Endothelial cell of umbilical vein (primary cell): ENCODE data around the gene NEK6. TPM values are rescaled to one million over a fixed set of nuclear protein-coding genes. Genes with fewer than 3 reads are reported as not detected.

ENCODE experiments used
- BruUV-seq: library from RNA; stranded (reverse); fragments of 400-500 nt; replicated peaks from 2 replicates; lab custom pipeline; 2021; lab: Mats Ljungman, UMichigan
- CTCF ChIA-PET: fragments of 300-600, 350-600 bp; sonication (Branson Sonifier 250); formaldehyde crosslinking; loops from one replicate; lab custom pipeline; 2021; ENCODE audit warnings: antibody characterized with exemption, inconsistent platforms; lab: Charles Lee
- POLR2A ChIA-PET: fragments of 300-600, 350-600 bp; sonication (Branson Sonifier 250); formaldehyde crosslinking; loops from one replicate; lab custom pipeline; 2021; ENCODE audit warnings: antibody characterized with exemption, inconsistent platforms; lab: Charles Lee
- DNase-seq: peaks from one replicate; pipeline ENCODE4 v3.0.0-alpha.2; 2011; ENCODE audit warnings: low read depth, low spot score
- FAIRE-seq: peaks from 2 replicates; lab custom pipeline; 2011; peaks lifted over from hg19 to GRCh38; lab: Jason Lieb, UNC
- H2AFZ ChIP-seq: 2 replicates; pipeline ENCODE4 v1.6.0; 2012; ENCODE audit warnings: low read depth, low read length, control low read depth, inconsistent platforms
- H3K27ac ChIP-seq: 2 replicates; pipeline ENCODE4 v1.5.1; 2011; ENCODE audit warnings: low read depth, mild to moderate bottlenecking, control low read depth, low read length, moderate library complexity; ENCODE audit not compliant: insufficient read depth
- H3K27me3 ChIP-seq, 2 experiments: 2 replicates each; pipeline versions ENCODE4 v1.6.0 to v1.6.1; 2011; ENCODE audit warnings: low read length in 2 of 2, mixed read lengths in 1 of 2; ENCODE audit not compliant: control insufficient read depth in 2 of 2, insufficient read depth in 2 of 2
- H3K36me3 ChIP-seq, 2 experiments: 2 replicates in 1 of 2; 3 replicates in 1 of 2; pipeline ENCODE4 v1.5.1; 2011; ENCODE audit warnings: low read length in 2 of 2, mild to moderate bottlenecking in 1 of 2, moderate library complexity in 1 of 2; ENCODE audit not compliant: control insufficient read depth in 2 of 2, insufficient read depth in 2 of 2; ENCODE audit errors: extremely low read depth in 1 of 2
- H3K4me1 ChIP-seq: 3 replicates; pipeline ENCODE4 v1.5.1; 2011; ENCODE audit warnings: mild to moderate bottlenecking, low read length; ENCODE audit not compliant: control insufficient read depth, insufficient read depth; ENCODE audit errors: extremely low read depth
- H3K4me2 ChIP-seq: 2 replicates; pipeline ENCODE4 v1.6.1; 2011; ENCODE audit warnings: low read length, control low read depth, mixed read lengths; ENCODE audit not compliant: insufficient read depth
- H3K4me3 ChIP-seq, 3 experiments: fragments of 200-600 bp in 1 of 3; sonication (generic), shearing (Covaris generic) in 1 of 3; replicated peaks in 1 of 3; 2 replicates each; pipeline ENCODE4 v1.5.1; 2011 to 2016; ENCODE audit warnings: control low read depth in 3 of 3, low read length in 3 of 3, mild to moderate bottlenecking in 2 of 3, inconsistent platforms in 1 of 3, low read depth in 1 of 3, moderate library complexity in 1 of 3; ENCODE audit not compliant: insufficient read depth in 1 of 3
- H3K79me2 ChIP-seq: 2 replicates; pipeline ENCODE4 v1.6.0; 2012; ENCODE audit warnings: low read length, inconsistent platforms; ENCODE audit not compliant: control insufficient read depth, insufficient read depth
- H3K9ac ChIP-seq: replicated peaks from 2 replicates; pipeline ENCODE3; 2011; ENCODE audit warnings: low read length, control low read depth; ENCODE audit not compliant: insufficient read depth; ENCODE audit errors: extremely low read depth
- H3K9me1 ChIP-seq: replicated peaks from 3 replicates; pipeline ENCODE4 v1.6.0; 2011; ENCODE audit warnings: mild to moderate bottlenecking, low read length; ENCODE audit not compliant: control insufficient read depth, insufficient read depth; ENCODE audit errors: extremely low read depth
- H3K9me3 ChIP-seq: replicated peaks from 2 replicates; pipeline ENCODE4 v1.5.1; 2012; ENCODE audit warnings: low read length, inconsistent platforms; ENCODE audit not compliant: control insufficient read depth, insufficient read depth
- H4K20me1 ChIP-seq: replicated peaks from 2 replicates; pipeline ENCODE3; 2011; ENCODE audit warnings: mild to moderate bottlenecking, low read length; ENCODE audit not compliant: control insufficient read depth, insufficient read depth; ENCODE audit errors: extremely low read depth
- CTCF ChIP-seq, 2 donors: IDR thresholded peaks; 1 replicate in 1 of 2; 2 replicates in 1 of 2; pipeline ENCODE4 v1.5.1; 2011; ENCODE audit warnings: low read length in 2 of 2, mild to moderate bottlenecking in 2 of 2, moderate library complexity in 2 of 2, control low read depth in 1 of 2, inconsistent platforms in 1 of 2, low read depth in 1 of 2; ENCODE audit not compliant: insufficient read depth in 1 of 2; ENCODE audit errors: extremely low read depth in 1 of 2
- EZH2 ChIP-seq: IDR thresholded peaks from 2 replicates; pipeline ENCODE4 v1.6.1; 2012; ENCODE audit warnings: borderline replicate concordance, low read depth, mild to moderate bottlenecking, moderate library complexity, low read length, inconsistent platforms; ENCODE audit not compliant: severe bottlenecking
- FOS ChIP-seq: IDR thresholded peaks from 2 replicates; pipeline ENCODE4 v1.6.1; 2011; ENCODE audit warnings: mild to moderate bottlenecking, low read length, moderate library complexity, borderline replicate concordance; ENCODE audit not compliant: insufficient read depth
- GATA2 ChIP-seq: IDR thresholded peaks from 2 replicates; pipeline ENCODE4 v1.7.0; 2011; ENCODE audit warnings: low read depth, mild to moderate bottlenecking, moderate library complexity, mixed read lengths, low read length; ENCODE audit not compliant: insufficient read length, insufficient read depth
- JUN ChIP-seq: IDR thresholded peaks from 2 replicates; pipeline ENCODE4 v1.6.1; 2011; ENCODE audit warnings: borderline replicate concordance, low read depth; ENCODE audit not compliant: insufficient read length, insufficient read depth
- MAX ChIP-seq: IDR thresholded peaks from 2 replicates; pipeline ENCODE4 v1.6.1; 2011; ENCODE audit not compliant: insufficient read depth, insufficient read length
- MYC ChIP-seq: IDR thresholded peaks from one replicate; pipeline ENCODE4 v1.6.1; 2011; ENCODE audit warnings: mild to moderate bottlenecking, low read depth, low read length
- POLR2A ChIP-seq: IDR thresholded peaks from 2 replicates; pipeline ENCODE4 v1.6.1; 2012; ENCODE audit warnings: low read depth, mild to moderate bottlenecking, control low read depth, low read length
- POLR2AphosphoS5 ChIP-seq: IDR thresholded peaks from 2 replicates; pipeline ENCODE4 v1.6.1; 2012; ENCODE audit warnings: low read depth, mild to moderate bottlenecking, control low read depth, low read length, moderate library complexity; ENCODE audit not compliant: insufficient read depth
- dilution Hi-C: fragments of 300-500 bp; cut with MboI; formaldehyde crosslinking; loops from one replicate; pipeline ENCODE4 v1.15.0; 2019; ENCODE audit warnings: low sequenced_read_pairs; ENCODE audit not compliant: extremely low pct_ligation_motif_present
- intact Hi-C: fragments of 100-400 bp; cut with micrococcal nuclease; formaldehyde crosslinking; loops from one replicate; pipeline ENCODE4 v1.10.0; 2022
- polyA plus RNA-seq, 4 experiments: library from polyadenylated mRNA; depleted of rRNA in 3 of 4; stranded (reverse) in 3 of 4; unstranded in 1 of 4; fragments of >200 nt; gene quantifications; 2 replicates each; pipeline versions ENCODE4 v1.2.1 to v1.2.3, GENCODE V29; 2011 to 2012; ENCODE audit warnings: missing spikeins in 1 of 4
- total RNA-seq: library from RNA; stranded (reverse); gene quantifications from 2 replicates; pipeline ENCODE4 v1.2.3, GENCODE V29; 2021

NEK6 gene
- total and polyA plus RNA-seq, 2 donors (not counting 3 experiments of a cell fraction or from before 2014, with no cell fraction given), result 64.3 to 67.1 TPM

- no peaks in the 10 kb centered on the region for H3K9me3 ChIP-seq
- no peak overlapping the region for H2AFZ ChIP-seq
- H3K79me2 ChIP-seq, result no peaks in the 10 kb centered on the region
- no peak overlapping the region for H3K4me3 ChIP-seq
- H3K27ac ChIP-seq, result no peak overlapping the region
- intact Hi-C loops (no loop called here), dilution Hi-C loops (loop anchor here (25.0 kb wide), 1 partner anchor 97 kb away; no protein-coding TSS in a partner anchor)
- FAIRE-seq (no peak), DNase-seq (no peak)
- H3K36me3 ChIP-seq, result no peaks in the 10 kb centered on the region
- POLR2A ChIA-PET, result no interaction called here
- CTCF ChIA-PET, result interaction anchor here (1.1 kb wide), 1 partner anchor 44 kb away, joined by 3 read pairs; no protein-coding TSS in a partner anchor
- no peaks in the 10 kb centered on the region for H3K27me3 ChIP-seq
- H3K9me1 ChIP-seq, result no peaks in the 10 kb centered on the region
- TF ChIP-seq EZH2 (no peak), MYC (no peak), POLR2A (no peak), POLR2AphosphoS5 (no peak), FOS (no peak), GATA2 (no peak), CTCF (IDR thresholded peaks at IDR 0.05; ENCODE audit: extremely low read depth in 1 of 2, insufficient read depth in 1 of 2, low read depth in 1 of 2, low read length in 2 of 2) (no peak), JUN (no peak), MAX (no peak)
- no peak overlapping the region for H3K9ac ChIP-seq
- H3K4me1 ChIP-seq, result peaks cover 59% of the 10 kb centered on the region
- no peaks in the 10 kb centered on the region for H4K20me1 ChIP-seq
- no TSS peak for BruUV-seq
- no peak overlapping the region for H3K4me2 ChIP-seq
Measured at GRCh38 chr9:124215368-124215910, 42.3 kb upstream of the NEK6 start.
